IgD-negative memory B cell (primary cell): Measurements from ENCODE around the gene GPR17. TPM values are rescaled to one million over a fixed set of nuclear protein-coding genes. Genes with fewer than 3 reads are reported as not detected.

Experiments used
- H3K27ac Mint-ChIP-seq, 3 donors: one replicate each; pipeline ENCODE4 v1.8.0; 2020 to 2022; ENCODE audit warnings: mild to moderate bottlenecking in 3 of 3, mixed read lengths in 3 of 3, moderate library complexity in 1 of 3
- H3K27me3 Mint-ChIP-seq: one replicate; pipeline ENCODE4 v1.8.0; 2021; ENCODE audit warnings: mixed read lengths
- H3K36me3 Mint-ChIP-seq: one replicate; pipeline ENCODE4 v1.8.0; 2020; ENCODE audit warnings: mild to moderate bottlenecking, mixed read lengths
- H3K4me1 Mint-ChIP-seq, 3 donors: one replicate each; pipeline ENCODE4 v1.8.0; 2020 to 2022; ENCODE audit warnings: mixed read lengths in 3 of 3, mild to moderate bottlenecking in 1 of 3
- H3K4me3 Mint-ChIP-seq, 4 donors: one replicate each; pipeline ENCODE4 v1.8.0; 2020 to 2022; ENCODE audit warnings: mild to moderate bottlenecking in 4 of 4, mixed read lengths in 4 of 4, moderate library complexity in 3 of 4
- H3K9me3 Mint-ChIP-seq, 3 donors: one replicate each; pipeline ENCODE4 v1.8.0; 2020 to 2021; ENCODE audit warnings: mixed read lengths in 3 of 3, mild to moderate bottlenecking in 1 of 3
- polyA plus RNA-seq: library from polyadenylated mRNA; unstranded; fragments of 300-500 nt; fragmentation: Illumina TruSeq; gene quantifications from one replicate; pipeline ENCODE4 v1.2.3, GENCODE V29; 2021

GPR17 gene
- polyA plus RNA-seq, 1 donor from 2014 or later: not detected

DNA sequence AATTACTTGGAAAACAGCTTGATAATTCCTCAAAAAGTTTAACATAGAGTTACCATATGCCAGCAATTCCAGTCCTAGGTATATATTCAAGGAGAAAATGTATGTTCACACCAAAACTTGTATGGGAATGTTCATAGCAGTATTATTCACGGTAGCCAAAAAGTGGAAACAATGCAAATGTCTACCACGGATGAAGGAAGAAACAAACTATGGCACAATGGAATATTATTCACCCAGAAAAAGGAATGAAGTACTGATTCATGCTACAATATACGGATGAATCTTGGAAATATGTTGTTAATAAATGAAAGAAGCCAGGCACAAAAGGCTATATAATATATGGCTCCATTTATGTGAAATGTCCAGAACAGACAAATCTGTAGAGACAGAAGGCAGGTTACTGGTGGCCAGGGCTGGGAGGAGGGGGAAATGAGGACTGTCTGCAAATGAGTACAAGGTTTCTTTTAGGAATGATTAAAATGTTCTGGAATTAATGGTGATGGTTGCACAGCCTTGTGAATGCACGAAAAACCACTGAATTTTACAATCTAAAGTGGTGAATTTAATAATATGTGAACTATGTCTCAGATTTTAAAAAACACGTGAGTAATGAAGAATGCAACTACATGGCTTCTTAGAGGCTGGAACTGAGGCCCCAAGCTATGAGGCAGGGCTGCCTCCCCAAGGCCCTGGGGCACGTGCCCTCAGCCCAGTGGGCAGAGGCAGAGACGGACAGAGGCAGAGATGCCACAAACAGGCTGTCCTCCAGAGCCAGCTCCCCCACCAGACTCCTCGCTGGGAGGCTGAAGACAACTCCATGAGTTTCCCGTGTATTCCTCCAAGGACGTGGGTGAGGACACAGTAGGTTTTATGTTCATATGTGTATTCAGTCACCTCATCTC, 24.4 kb downstream of the GPR17 start:
- H3K9me3 Mint-ChIP-seq: peaks cover 0 to 3% (median 2%) of the 10 kb centered on the region in 3 donors
- no peak overlapping the region for H3K27ac Mint-ChIP-seq
- no peak overlapping the region for H3K4me3 Mint-ChIP-seq
- H3K27me3 Mint-ChIP-seq: peaks cover 33% of the 10 kb centered on the region
- H3K36me3 Mint-ChIP-seq: no peaks in the 10 kb centered on the region
- H3K4me1 Mint-ChIP-seq: peaks cover 0 to 3% (median 3%) of the 10 kb centered on the region in 3 donors

DNA sequence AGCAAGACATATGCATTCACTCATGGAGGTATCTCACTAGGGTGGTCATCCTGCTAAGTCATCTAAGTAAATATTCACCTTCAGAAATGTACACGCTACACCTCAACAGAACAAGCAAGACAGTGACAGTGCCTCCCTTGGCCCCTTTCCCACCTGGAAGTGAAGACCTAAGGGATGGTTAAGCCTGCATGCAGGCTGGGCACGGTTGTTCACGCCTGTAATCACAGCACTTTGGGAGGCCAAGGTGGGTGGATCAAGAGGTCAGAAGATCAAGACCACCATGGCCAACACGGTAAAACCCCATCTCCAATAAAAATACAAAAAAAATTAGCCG, 25.0 kb downstream of the GPR17 start:
- Mint-ChIP-seq H3K36me3 (no peaks in the 10 kb centered on the region), H3K27ac (no peak overlapping the region), H3K4me1 (peaks cover 4 to 7% (median 6%) of the 10 kb centered on the region in 3 donors), H3K9me3 (peaks cover 0 to 3% (median 2%) of the 10 kb centered on the region in 3 donors), H3K27me3 (peaks cover 33% of the 10 kb centered on the region), H3K4me3 (peak overlapping the region in 1 of 4 donors; percentile 52)

DNA sequence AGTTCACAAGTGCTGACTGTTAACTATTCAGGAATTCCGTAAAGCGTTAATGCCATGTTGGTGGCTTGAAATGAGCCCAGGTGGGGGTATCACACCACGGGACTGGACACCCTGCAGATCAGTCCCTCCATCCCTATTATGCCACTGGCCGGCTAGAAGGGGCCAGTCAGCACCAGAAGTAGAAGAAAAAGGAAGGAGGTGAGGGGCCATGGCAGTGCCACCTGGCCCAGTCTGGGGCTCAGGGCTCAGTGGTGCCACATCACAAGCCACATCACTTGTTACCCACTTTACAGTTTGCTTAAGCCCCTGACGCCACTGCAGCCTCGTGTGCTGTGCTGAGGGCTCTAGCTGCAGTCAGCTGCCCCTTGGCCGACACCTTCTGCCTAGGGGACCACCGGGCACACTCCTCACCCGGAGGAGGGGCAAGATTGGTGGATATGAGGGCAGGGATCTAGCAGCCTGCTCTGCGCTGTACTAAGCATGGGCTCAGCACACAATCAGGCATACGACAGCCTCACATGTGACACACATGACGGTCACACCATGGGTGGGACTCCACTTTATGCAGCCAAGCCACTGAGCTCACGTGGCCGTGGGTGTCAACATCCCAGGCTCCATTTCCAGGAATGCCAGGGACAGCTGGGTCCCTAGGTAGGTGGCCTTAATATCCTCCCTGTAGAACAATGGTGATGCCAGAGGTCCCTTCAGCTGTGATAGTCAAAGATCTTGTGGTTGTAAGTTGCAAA, 25.8 kb downstream of the GPR17 start:
- no peaks in the 10 kb centered on the region for H3K36me3 Mint-ChIP-seq
- no peak overlapping the region for H3K27ac Mint-ChIP-seq
- H3K4me3 Mint-ChIP-seq: no peak overlapping the region
- peaks cover 0 to 3% (median 2%) of the 10 kb centered on the region in 3 donors for H3K9me3 Mint-ChIP-seq
- peaks cover 36% of the 10 kb centered on the region for H3K27me3 Mint-ChIP-seq
- H3K4me1 Mint-ChIP-seq: peaks cover 6 to 9% (median 9%) of the 10 kb centered on the region in 3 donors

GRCh38 chr2:127672341-127673224, 26.6 kb downstream of the GPR17 start:
- Mint-ChIP-seq H3K4me3 (peak overlapping the region in 1 of 4 donors; percentile 0), H3K9me3 (peaks cover 0 to 3% (median 2%) of the 10 kb centered on the region in 3 donors), H3K27ac (no peak overlapping the region), H3K36me3 (no peaks in the 10 kb centered on the region), H3K4me1 (peaks cover 6 to 9% (median 9%) of the 10 kb centered on the region in 3 donors), H3K27me3 (peaks cover 39% of the 10 kb centered on the region)

GRCh38 chr2:127673291-127674069, 27.5 kb downstream of the GPR17 start:
- peak overlapping the region in 2 of 4 donors; percentile 42 to 78 for H3K4me3 Mint-ChIP-seq
- no peaks in the 10 kb centered on the region for H3K36me3 Mint-ChIP-seq
- peaks cover 6 to 9% (median 9%) of the 10 kb centered on the region in 3 donors for H3K4me1 Mint-ChIP-seq
- H3K9me3 Mint-ChIP-seq: peaks cover 0 to 3% (median 2%) of the 10 kb centered on the region in 3 donors
- H3K27ac Mint-ChIP-seq: no peak overlapping the region
- H3K27me3 Mint-ChIP-seq: peaks cover 46% of the 10 kb centered on the region

DNA sequence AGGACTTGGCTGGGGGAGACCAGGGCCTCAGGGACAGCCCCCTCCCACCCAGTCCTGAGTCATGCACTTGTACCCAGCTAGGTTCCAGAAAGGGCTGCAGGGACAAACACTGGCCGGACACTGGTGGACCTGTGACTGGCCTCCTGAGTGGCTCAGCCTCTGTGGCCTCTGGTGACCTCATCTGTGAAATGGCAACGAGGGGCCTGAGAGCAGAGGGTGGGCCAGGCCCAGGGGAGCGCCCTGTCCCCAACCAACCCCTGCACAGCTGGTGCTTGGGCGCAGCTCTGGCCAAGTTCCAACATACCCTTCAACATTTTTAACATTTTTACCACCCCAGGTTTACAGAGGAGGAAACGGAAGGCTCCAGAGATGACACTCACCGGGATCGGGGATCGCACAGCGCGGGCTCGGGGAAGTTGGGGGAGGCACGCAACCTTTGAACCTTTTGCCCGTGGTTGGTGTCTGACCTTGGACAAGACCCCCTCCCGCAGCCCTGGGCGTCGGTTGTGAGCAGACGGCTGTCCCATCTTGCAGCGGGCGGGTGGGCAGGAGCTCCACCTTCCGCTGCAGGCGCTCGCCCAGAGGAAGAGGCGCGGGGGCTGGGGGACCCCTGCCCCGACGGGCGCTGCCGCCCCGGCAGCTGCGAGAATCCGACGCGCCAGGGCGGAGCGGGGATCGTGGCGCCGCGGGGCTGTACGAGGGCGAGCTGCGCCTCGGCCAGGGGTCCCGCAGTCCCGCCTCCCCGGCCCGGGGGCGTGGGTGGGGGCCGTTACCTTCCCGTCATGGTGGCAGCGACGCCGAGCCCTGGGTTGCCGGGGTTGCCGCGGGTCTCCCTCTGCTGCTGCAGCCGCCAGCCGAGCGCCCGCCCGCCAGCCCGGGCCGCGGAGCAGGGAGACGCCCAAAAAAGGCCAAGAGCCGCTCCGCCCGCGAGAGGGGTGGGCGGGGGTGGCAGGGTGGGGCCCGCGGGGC, 28.6 kb downstream of the GPR17 start:
- H3K36me3 Mint-ChIP-seq: no peaks in the 10 kb centered on the region
- H3K27ac Mint-ChIP-seq: no peak overlapping the region

DNA sequence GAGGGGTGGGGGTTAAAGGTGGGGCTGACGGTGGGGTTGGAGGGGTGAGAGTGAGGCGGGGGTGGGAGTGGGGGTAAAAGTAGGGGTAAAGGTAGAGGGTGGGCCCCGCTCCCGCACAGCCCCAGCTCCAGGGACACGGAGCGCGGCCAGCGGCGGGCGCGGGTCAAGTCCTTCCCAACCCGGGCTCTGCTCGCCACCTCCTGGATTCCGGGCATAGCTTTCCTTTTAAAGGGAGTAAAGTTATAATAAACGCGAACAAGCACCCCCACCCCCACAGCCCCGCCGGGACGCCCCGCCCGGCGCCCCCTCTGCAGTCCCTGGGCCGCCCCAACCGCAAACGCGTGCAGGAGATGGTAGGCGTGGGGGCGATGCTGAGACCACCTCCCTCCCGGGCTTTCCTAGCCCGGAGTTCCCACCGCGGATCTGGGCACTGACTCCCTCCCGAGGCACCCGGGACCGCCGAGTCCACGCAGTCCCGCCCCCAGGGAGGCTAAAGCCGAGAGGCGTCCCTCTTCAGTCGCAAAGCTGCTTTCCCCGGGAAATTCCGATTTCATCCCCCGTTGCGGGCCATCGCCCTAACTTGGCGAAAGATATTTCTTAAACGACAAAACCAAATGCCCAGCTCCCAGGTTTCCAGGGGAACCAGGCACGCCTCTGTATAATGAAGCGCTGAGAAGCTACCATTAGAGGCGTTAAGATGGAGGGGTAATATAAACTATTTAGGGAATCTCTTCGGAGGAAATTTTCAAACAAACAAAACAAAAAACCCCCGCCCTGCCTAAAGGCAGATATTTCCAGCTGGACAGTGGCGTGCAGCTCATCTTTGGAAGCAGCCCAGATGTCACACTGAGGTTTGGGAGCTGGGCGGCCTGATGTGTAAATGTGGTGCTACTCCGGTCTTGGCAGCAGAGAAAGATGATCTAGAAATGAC, 29.6 kb downstream of the GPR17 start, which contains the start of gene LIMS2:
Gene LIMS2, minus strand, starts transcription at position 200 of the 931 bp plus-strand sequence. CDS start 506 bp downstream, outside the sequence.
- H3K9me3 Mint-ChIP-seq: no peaks in the 10 kb centered on the region
- peaks cover 6 to 9% (median 9%) of the 10 kb centered on the region in 3 donors for H3K4me1 Mint-ChIP-seq
- H3K27ac Mint-ChIP-seq: no peak within 1 kb of the TSS
- H3K4me3 Mint-ChIP-seq: peak within 1 kb of the TSS; percentile 54 to 91 (median 80)
- peaks cover 44% of the 10 kb centered on the region for H3K27me3 Mint-ChIP-seq
- H3K36me3 Mint-ChIP-seq: no peaks in the 10 kb centered on the region

More for the DNA sequence above, 28.6 kb downstream of the GPR17 start:
- H3K4me1 Mint-ChIP-seq: peaks cover 6 to 9% (median 9%) of the 10 kb centered on the region in 3 donors
- H3K27me3 Mint-ChIP-seq: peaks cover 45% of the 10 kb centered on the region
- peaks cover 0 to 3% (median 2%) of the 10 kb centered on the region in 3 donors for H3K9me3 Mint-ChIP-seq
- peak overlapping the region; percentile 18 to 87 (median 78) for H3K4me3 Mint-ChIP-seq

DNA sequence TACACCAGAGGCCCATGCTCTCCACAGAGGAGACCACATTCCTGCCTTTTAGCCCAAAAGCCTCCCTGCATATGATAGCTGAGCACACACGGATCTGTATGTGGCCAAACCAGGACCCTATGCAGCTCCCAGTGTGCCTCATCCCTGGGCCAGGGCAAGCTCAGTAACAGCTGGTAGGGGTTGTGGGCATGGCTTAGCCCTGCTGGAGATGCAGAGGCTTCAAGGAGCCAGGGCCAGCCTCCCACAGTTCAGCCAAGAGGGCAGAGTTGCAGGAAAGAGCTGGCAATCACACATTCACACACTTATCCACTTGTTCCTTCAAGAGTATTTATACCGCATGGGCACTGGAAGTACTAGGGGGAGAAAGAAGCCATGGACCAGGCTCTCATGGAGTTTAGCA, 31.0 kb downstream of the GPR17 start:
- no peak overlapping the region for H3K4me3 Mint-ChIP-seq
- peaks cover 48% of the 10 kb centered on the region for H3K27me3 Mint-ChIP-seq

DNA sequence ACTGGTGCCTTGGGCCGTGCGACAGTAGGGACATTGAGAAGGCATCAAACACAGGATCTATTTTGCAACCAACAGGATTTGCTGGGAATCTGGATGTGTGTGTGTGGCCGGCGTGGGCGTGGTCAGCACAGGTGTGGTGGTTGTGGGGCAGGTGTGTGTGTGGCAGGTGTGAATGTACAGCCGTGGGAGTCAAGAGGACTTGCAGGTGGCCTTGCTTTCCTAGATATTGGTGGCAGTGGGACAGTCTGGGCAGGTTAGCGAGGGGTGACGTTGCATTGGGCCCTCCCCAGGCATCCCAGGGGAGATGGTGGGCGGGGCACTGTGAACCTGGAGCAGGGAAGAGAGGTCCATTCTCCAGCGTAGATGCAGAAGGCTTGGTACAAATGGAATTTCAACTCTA, 32.6 kb downstream of the GPR17 start:
- no peaks in the 10 kb centered on the region for H3K36me3 Mint-ChIP-seq
- peaks cover 40% of the 10 kb centered on the region for H3K27me3 Mint-ChIP-seq

More for the DNA sequence above, 31.0 kb downstream of the GPR17 start:
- Mint-ChIP-seq H3K36me3 (no peaks in the 10 kb centered on the region), H3K27ac (no peak overlapping the region), H3K9me3 (no peaks in the 10 kb centered on the region), H3K4me1 (peaks cover 6 to 9% (median 9%) of the 10 kb centered on the region in 3 donors)

DNA sequence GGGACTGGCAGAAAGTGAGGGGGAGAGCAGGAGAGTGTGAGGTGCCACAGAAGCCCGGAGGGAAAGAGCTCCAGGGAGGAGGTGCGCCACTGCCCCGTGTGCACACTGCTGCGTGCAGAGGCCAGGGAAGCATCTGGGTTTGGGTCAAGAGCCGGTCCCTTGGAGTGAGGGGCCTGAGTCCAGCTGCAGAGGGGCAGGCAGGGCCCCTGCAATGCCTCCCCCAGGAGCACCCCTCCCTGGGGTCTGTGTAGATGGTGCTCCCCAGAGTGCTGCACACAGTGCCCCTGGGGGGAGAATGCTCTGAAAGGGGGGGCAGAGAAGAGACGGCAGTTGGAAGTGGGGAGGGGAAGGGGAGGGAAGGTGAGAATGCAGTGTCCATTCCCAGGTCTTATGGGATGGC, 33.0 kb downstream of the GPR17 start:
- Mint-ChIP-seq H3K9me3 (no peaks in the 10 kb centered on the region), H3K36me3 (no peaks in the 10 kb centered on the region), H3K27me3 (peaks cover 37% of the 10 kb centered on the region), H3K4me3 (no peak overlapping the region), H3K27ac (no peak overlapping the region), H3K4me1 (peaks cover 6 to 10% (median 9%) of the 10 kb centered on the region in 3 donors)

More for the DNA sequence above, 32.6 kb downstream of the GPR17 start:
- Mint-ChIP-seq H3K4me1 (peaks cover 6 to 10% (median 9%) of the 10 kb centered on the region in 3 donors), H3K27ac (peak overlapping the region in 1 of 3 donors; percentile 47), H3K4me3 (no peak overlapping the region), H3K9me3 (no peaks in the 10 kb centered on the region)

- Mint-ChIP-seq H3K27ac (no peak overlapping the region), H3K36me3 (no peaks in the 10 kb centered on the region), H3K27me3 (peaks cover 30% of the 10 kb centered on the region), H3K9me3 (no peaks in the 10 kb centered on the region), H3K4me1 (peaks cover 6 to 8% (median 6%) of the 10 kb centered on the region in 3 donors), H3K4me3 (no peak overlapping the region)
These were observed 33.9 kb downstream of the GPR17 start for GRCh38 chr2:127679680-127680361.
